Caco-2 (cell line): ENCODE measurements around the gene GNGT2. TPM values are rescaled to one million over a fixed set of nuclear protein-coding genes. Genes with fewer than 3 reads are reported as not detected.

Source experiments
- BruUV-seq: library from RNA; stranded (reverse); fragments of 400-500 nt; replicated peaks from 2 replicates; lab custom pipeline; 2021; lab: Mats Ljungman, UMichigan
- CTCF ChIA-PET: fragments of 300-600 bp; sonication (Branson Sonifier 250); formaldehyde crosslinking; loops from one replicate; lab custom pipeline; 2022; ENCODE audit warnings: antibody characterized with exemption; lab: Charles Lee
- POLR2A ChIA-PET: fragments of 300-600 bp; sonication (Branson Sonifier 250); formaldehyde crosslinking; loops from one replicate; lab custom pipeline; 2022; ENCODE audit warnings: antibody characterized with exemption; lab: Charles Lee
- DNase-seq, 2 experiments: peaks; one replicate each; pipeline versions ENCODE4 v3.0.0 to v3.0.0-alpha.2; 2020 to 2022
- H3K27me3 ChIP-seq: replicated peaks from 2 replicates; pipeline ENCODE4 v1.6.0; 2011; ENCODE audit warnings: low read length; ENCODE audit not compliant: control insufficient read depth, insufficient read depth
- H3K36me3 ChIP-seq: 2 replicates; pipeline ENCODE4 v1.5.1; 2011; ENCODE audit warnings: low read length; ENCODE audit not compliant: control insufficient read depth, insufficient read depth
- H3K4me1 ChIP-seq: fragments of 250-450 bp; sonication (Bioruptor Pico); 2 replicates; pipeline ENCODE4 v1.5.1; 2020; ENCODE audit warnings: mild to moderate bottlenecking
- H3K4me3 ChIP-seq: 2 replicates; pipeline ENCODE4 v1.5.1; 2011; ENCODE audit warnings: low read depth, mild to moderate bottlenecking, control low read depth, low read length
- H3K9me3 ChIP-seq: fragments of 250-450 bp; sonication (Bioruptor Pico); 2 replicates; pipeline ENCODE4 v1.5.1; 2020; ENCODE audit warnings: mild to moderate bottlenecking, moderate library complexity
- H3K27ac Mint-ChIP-seq: one replicate; pipeline ENCODE4 v1.8.0; 2022; ENCODE audit warnings: mixed read lengths; ENCODE audit not compliant: unreplicated experiment
- H3K27me3 Mint-ChIP-seq: one replicate; pipeline ENCODE4 v1.8.0; 2022; ENCODE audit warnings: mixed read lengths; ENCODE audit not compliant: insufficient read depth, unreplicated experiment
- H3K36me3 Mint-ChIP-seq: one replicate; pipeline ENCODE4 v1.8.0; 2022; ENCODE audit warnings: mild to moderate bottlenecking, mixed read lengths; ENCODE audit not compliant: insufficient read depth, unreplicated experiment
- H3K4me1 Mint-ChIP-seq: one replicate; pipeline ENCODE4 v1.8.0; 2022; ENCODE audit warnings: low read depth, mixed read lengths; ENCODE audit not compliant: unreplicated experiment
- H3K4me3 Mint-ChIP-seq: one replicate; pipeline ENCODE4 v1.8.0; 2022; ENCODE audit warnings: mild to moderate bottlenecking, moderate library complexity, mixed read lengths; ENCODE audit not compliant: unreplicated experiment
- H3K9me3 Mint-ChIP-seq: one replicate; pipeline ENCODE4 v1.8.0; 2022; ENCODE audit warnings: mixed read lengths; ENCODE audit not compliant: unreplicated experiment
- CTCF ChIP-seq, 2 experiments: fragments of 200-600 bp in 1 of 2; IDR thresholded peaks; 1 replicate in 1 of 2; 2 replicates in 1 of 2; pipeline versions ENCODE4 v1.5.1 to v1.8.0; 2011 to 2022; ENCODE audit warnings: antibody characterized with exemption in 1 of 2, control low read depth in 1 of 2, inconsistent platforms in 1 of 2, low read depth in 1 of 2, low read length in 1 of 2, mild to moderate bottlenecking in 1 of 2, moderate library complexity in 1 of 2; ENCODE audit not compliant: insufficient read depth in 1 of 2, severe bottlenecking in 1 of 2, unreplicated experiment in 1 of 2
- intact Hi-C: fragments of 100-400 bp; cut with micrococcal nuclease; formaldehyde crosslinking; loops from one replicate; pipeline ENCODE4 v1.10.0; 2022; ENCODE audit not compliant: unreplicated experiment
- total RNA-seq: library from RNA; stranded (reverse); gene quantifications from 2 replicates; pipeline ENCODE4 v1.2.3, GENCODE V29; 2022

Gene GNGT2
- total RNA-seq, 1 experiment from 2014 or later: not detected

GRCh38 chr17:49209061-49209571 lies 1.3 kb downstream of the GNGT2 start:
- no peak overlapping the region for H3K4me3 ChIP-seq
- Mint-ChIP-seq H3K27me3 (peaks cover 10% of the 10 kb centered on the region), H3K4me3 (no peak overlapping the region), H3K9me3 (no peaks in the 10 kb centered on the region), H3K27ac (no peak overlapping the region), H3K36me3 (no peaks in the 10 kb centered on the region), H3K4me1 (no peaks in the 10 kb centered on the region)
- no peak for DNase-seq
- H3K9me3 ChIP-seq: no peaks in the 10 kb centered on the region
- no TSS peak for BruUV-seq
- intact Hi-C loops: no loop called here
- CTCF ChIA-PET: interaction anchor here (0.6 to 1.2 kb wide), 2 partner anchors 15 to 18 kb away, joined by 3 to 4 read pairs; no protein-coding TSS in a partner anchor
- H3K27me3 ChIP-seq: no peaks in the 10 kb centered on the region
- POLR2A ChIA-PET: no interaction called here
- TF ChIP-seq CTCF (IDR thresholded peaks at IDR 0.05; ENCODE audit: insufficient read depth in 1 of 2, low read depth in 1 of 2, low read length in 1 of 2, severe bottlenecking in 1 of 2, unreplicated experiment in 1 of 2): no peak
- H3K36me3 ChIP-seq: no peaks in the 10 kb centered on the region
- H3K4me1 ChIP-seq: no peaks in the 10 kb centered on the region

DNA sequence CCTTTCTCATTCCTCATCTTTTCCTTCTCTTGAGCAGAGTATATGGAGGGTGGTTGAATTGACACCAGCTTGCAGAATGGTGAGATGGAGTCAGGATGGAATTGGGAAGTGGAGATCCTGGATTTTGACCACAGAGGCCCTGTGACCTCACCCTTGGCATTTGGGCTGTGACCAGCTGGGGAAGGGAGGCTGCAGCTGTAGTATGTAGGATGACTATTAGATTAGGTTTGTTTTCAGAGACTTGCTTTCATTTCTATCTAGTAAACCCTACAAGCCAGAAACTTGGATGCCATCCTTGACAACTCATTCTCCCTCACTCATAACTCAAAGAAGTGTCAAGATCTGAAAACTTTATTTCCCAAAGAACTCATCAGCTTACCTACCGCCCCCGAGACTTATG lies 5.9 kb downstream of the GNGT2 start:
- Mint-ChIP-seq H3K9me3 (no peaks in the 10 kb centered on the region), H3K27ac (no peak overlapping the region), H3K4me3 (no peak overlapping the region), H3K36me3 (no peaks in the 10 kb centered on the region), H3K4me1 (no peaks in the 10 kb centered on the region), H3K27me3 (peaks cover 7% of the 10 kb centered on the region)
- no peaks in the 10 kb centered on the region for H3K9me3 ChIP-seq
- no peak for TF ChIP-seq CTCF (IDR thresholded peaks at IDR 0.05; ENCODE audit: insufficient read depth in 1 of 2, low read depth in 1 of 2, low read length in 1 of 2, severe bottlenecking in 1 of 2, unreplicated experiment in 1 of 2)
- intact Hi-C loops: no loop called here
- H3K27me3 ChIP-seq: no peaks in the 10 kb centered on the region; the same call in 1 of the 2 replicates
- H3K4me1 ChIP-seq: no peaks in the 10 kb centered on the region
- DNase-seq: no peak
- no peak overlapping the region for H3K4me3 ChIP-seq
- BruUV-seq: no TSS peak
- POLR2A ChIA-PET: no interaction called here
- CTCF ChIA-PET: interaction anchor here (0.5 to 1.6 kb wide), 2 partner anchors 13 to 20 kb away, joined by 3 to 4 read pairs; no protein-coding TSS in a partner anchor
- no peaks in the 10 kb centered on the region for H3K36me3 ChIP-seq

GRCh38 chr17:49203796-49204195 lies 6.6 kb downstream of the GNGT2 start:
- H3K27me3 Mint-ChIP-seq: peaks cover 3% of the 10 kb centered on the region

More at GRCh38 chr17:49203796-49204195, 6.6 kb downstream of the GNGT2 start:
- Mint-ChIP-seq H3K9me3 (no peaks in the 10 kb centered on the region), H3K4me1 (no peaks in the 10 kb centered on the region), H3K4me3 (no peak overlapping the region), H3K27ac (no peak overlapping the region), H3K36me3 (no peaks in the 10 kb centered on the region)
- ChIA-PET CTCF (interaction anchor here (1.6 kb wide), 1 partner anchor 21 kb away, joined by 3 read pairs; no protein-coding TSS in a partner anchor), POLR2A (no interaction called here)
- no peaks in the 10 kb centered on the region for H3K4me1 ChIP-seq
- no peaks in the 10 kb centered on the region for H3K9me3 ChIP-seq
- DNase-seq: no peak
- H3K4me3 ChIP-seq: no peak overlapping the region
- no TSS peak for BruUV-seq
- intact Hi-C loops: no loop called here
- H3K36me3 ChIP-seq: no peaks in the 10 kb centered on the region
- no peaks in the 10 kb centered on the region; the same call in 1 of the 2 replicates for H3K27me3 ChIP-seq
- no peak for TF ChIP-seq CTCF (IDR thresholded peaks at IDR 0.05; ENCODE audit: insufficient read depth in 1 of 2, low read depth in 1 of 2, low read length in 1 of 2, severe bottlenecking in 1 of 2, unreplicated experiment in 1 of 2)
